ENCODE results near the gene GLIS1. TPM values are rescaled to one million over a fixed set of nuclear protein-coding genes. Genes with fewer than 3 reads are reported as not detected.

Gene GLIS1
- total RNA-seq, 1 donor from 2014 or later, result 1.6 TPM

DNA sequence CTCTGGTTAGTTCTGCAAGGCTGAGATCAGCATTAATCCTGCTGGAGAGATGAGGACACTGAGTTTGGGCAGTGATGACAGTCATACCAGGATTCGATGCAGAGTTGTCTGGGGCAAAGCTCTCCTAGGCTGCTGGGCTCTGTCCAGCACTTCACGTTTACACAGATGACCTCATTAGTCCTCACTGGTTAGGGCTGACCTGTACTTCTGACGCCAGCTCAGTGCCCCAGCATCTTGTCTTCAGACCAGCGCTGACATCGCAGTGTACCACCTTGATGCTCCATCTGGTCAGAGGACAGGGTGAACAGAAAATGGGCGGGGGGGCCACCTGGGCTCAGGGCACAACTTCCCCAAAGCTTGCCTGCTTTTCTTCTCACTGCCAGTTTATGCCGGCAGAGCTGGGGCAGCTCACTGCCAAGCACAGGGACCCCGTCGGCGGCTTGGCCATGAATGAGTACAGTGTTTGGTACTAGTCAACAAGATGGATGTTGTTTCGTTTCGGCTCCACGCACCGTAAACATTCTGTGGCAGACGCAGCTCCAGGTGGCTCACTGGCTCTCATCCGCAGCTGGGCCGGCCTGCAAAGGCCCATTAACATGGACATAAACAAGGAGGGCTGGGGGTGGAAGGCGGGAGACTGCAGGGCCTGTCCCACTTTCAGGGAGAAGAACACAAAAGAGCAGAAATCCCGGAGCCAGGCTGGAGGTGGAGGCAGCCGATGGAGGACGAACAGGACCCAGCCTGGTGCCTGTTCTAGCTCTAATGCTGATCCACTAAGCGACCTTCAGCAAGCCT is 118.7 kb downstream of the GLIS1 start:
- Mint-ChIP-seq H3K4me1 (no peaks in the 10 kb centered on the region), H3K4me3 (no peak overlapping the region), H3K9me3 (peaks cover 7% of the 10 kb centered on the region), H3K36me3 (no peaks in the 10 kb centered on the region), H3K27me3 (ENCODE audit: low read depth) (no peaks in the 10 kb centered on the region), H3K27ac (no peak overlapping the region)
- TF ChIP-seq, protein P1, sequence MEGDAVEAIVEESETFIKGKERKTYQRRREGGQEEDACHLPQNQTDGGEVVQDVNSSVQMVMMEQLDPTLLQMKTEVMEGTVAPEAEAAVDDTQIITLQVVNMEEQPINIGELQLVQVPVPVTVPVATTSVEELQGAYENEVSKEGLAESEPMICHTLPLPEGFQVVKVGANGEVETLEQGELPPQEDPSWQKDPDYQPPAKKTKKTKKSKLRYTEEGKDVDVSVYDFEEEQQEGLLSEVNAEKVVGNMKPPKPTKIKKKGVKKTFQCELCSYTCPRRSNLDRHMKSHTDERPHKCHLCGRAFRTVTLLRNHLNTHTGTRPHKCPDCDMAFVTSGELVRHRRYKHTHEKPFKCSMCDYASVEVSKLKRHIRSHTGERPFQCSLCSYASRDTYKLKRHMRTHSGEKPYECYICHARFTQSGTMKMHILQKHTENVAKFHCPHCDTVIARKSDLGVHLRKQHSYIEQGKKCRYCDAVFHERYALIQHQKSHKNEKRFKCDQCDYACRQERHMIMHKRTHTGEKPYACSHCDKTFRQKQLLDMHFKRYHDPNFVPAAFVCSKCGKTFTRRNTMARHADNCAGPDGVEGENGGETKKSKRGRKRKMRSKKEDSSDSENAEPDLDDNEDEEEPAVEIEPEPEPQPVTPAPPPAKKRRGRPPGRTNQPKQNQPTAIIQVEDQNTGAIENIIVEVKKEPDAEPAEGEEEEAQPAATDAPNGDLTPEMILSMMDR (IDR thresholded peaks at IDR 0.05; ENCODE audit: unreplicated experiment), result no peak
- peak; percentile 8 to 34 for DNase-seq (ENCODE audit: low spot score in 2 of 2, unreplicated experiment in 2 of 2)

DNA sequence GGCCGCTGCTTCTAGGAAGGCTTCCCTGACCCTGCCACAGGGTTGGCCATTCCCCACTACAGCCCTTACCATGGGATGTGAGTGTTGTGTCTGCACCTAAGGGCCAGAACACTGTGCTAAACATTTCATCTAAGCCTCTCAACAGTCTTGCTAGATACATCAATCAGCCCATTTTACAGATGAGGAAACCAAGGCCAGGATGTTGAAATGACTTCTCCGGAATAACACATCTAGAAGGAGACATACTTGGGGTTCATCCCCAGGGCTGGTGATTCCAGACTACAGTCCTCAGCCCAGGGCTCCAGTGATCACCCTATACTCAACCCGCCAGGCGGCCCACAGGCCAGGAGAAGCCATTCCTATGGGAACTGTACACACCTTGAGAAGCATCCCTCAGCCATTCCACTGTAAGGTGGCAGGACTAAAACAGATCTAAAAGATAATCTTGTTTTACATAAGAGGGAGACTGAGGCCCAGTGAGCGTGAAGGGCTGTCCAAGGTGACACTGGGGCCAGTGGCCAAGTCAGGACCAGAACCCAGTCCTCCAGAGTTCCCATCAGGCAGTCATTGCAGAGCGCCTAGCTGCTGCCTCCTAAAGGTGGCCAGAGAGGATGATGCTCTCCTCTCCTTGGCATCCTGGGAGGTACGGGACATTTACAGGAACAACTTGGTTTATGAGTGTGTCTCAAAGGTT is 119.5 kb downstream of the GLIS1 start:
- H3K9me3 Mint-ChIP-seq, result peaks cover 7% of the 10 kb centered on the region
- no peaks in the 10 kb centered on the region for H3K36me3 Mint-ChIP-seq
- no peaks in the 10 kb centered on the region for H3K27me3 Mint-ChIP-seq (ENCODE audit: low read depth)
- H3K4me3 Mint-ChIP-seq, result no peak overlapping the region
- H3K27ac Mint-ChIP-seq, result no peak overlapping the region
- no peaks in the 10 kb centered on the region for H3K4me1 Mint-ChIP-seq
- TF ChIP-seq, protein P1 (IDR thresholded peaks at IDR 0.05; ENCODE audit: unreplicated experiment), result no peak
- DNase-seq (ENCODE audit: low spot score in 2 of 2, unreplicated experiment in 2 of 2), result peak; percentile 8 to 27

GRCh38 chr1:53618500-53619366 is 120.2 kb downstream of the GLIS1 start:
- Mint-ChIP-seq H3K27me3 (ENCODE audit: low read depth) (no peaks in the 10 kb centered on the region), H3K27ac (no peak overlapping the region), H3K4me3 (no peak overlapping the region), H3K9me3 (peaks cover 3% of the 10 kb centered on the region), H3K4me1 (no peaks in the 10 kb centered on the region), H3K36me3 (no peaks in the 10 kb centered on the region)
- DNase-seq (ENCODE audit: low spot score in 2 of 2, unreplicated experiment in 2 of 2), result peak; percentile 8 to 29
- TF ChIP-seq, protein P1 (IDR thresholded peaks at IDR 0.05; ENCODE audit: unreplicated experiment), result no peak

- no peak overlapping the region for H3K4me3 Mint-ChIP-seq
- peak; percentile 5 to 31 for DNase-seq (ENCODE audit: low spot score in 2 of 2, unreplicated experiment in 2 of 2)
- H3K4me1 Mint-ChIP-seq, result no peaks in the 10 kb centered on the region
- TF ChIP-seq, protein P1 (IDR thresholded peaks at IDR 0.05; ENCODE audit: unreplicated experiment), result no peak
- H3K9me3 Mint-ChIP-seq, result no peaks in the 10 kb centered on the region
- H3K27me3 Mint-ChIP-seq (ENCODE audit: low read depth), result no peaks in the 10 kb centered on the region
- H3K36me3 Mint-ChIP-seq, result no peaks in the 10 kb centered on the region
- H3K27ac Mint-ChIP-seq, result no peak overlapping the region
These were observed 121.0 kb downstream of the GLIS1 start for GRCh38 chr1:53617851-53618499.

GRCh38 chr1:53617382-53617781 is 121.6 kb downstream of the GLIS1 start:
- Mint-ChIP-seq H3K4me1 (no peaks in the 10 kb centered on the region), H3K36me3 (no peaks in the 10 kb centered on the region), H3K4me3 (no peak overlapping the region), H3K9me3 (no peaks in the 10 kb centered on the region), H3K27me3 (ENCODE audit: low read depth) (no peaks in the 10 kb centered on the region), H3K27ac (no peak overlapping the region)
- TF ChIP-seq, protein P1 (IDR thresholded peaks at IDR 0.05; ENCODE audit: unreplicated experiment), result no peak
- peak in 1 of 2 experiments; percentile 14 for DNase-seq (ENCODE audit: low spot score in 2 of 2, unreplicated experiment in 2 of 2)

All from mesothelial cell of epicardium (in vitro differentiated cells).